HCT116 (cell line): ENCODE data around the gene TSPYL6. TPM values are rescaled to one million over a fixed set of nuclear protein-coding genes. Genes with fewer than 3 reads are reported as not detected.

Experiments used
- total RNA-seq: library from RNA; stranded (reverse); gene quantifications from one replicate; pipeline ENCODE4 v1.2.1, GENCODE V29; 2021; ENCODE audit not compliant: unreplicated experiment

Gene TSPYL6
- total RNA-seq, 1 experiment from 2014 or later = not detected

Other genes with a start within 250 kb of the TSPYL6 start
- gene ACYP2, start 140.6 kb downstream of the TSPYL6 start, total RNA-seq = 9.4 TPM
- 84.4 TPM for gene SPTBN1, start 200.1 kb upstream of the TSPYL6 start, total RNA-seq